ENCODE measurements around the gene TRIO. TPM values are rescaled to one million over a fixed set of nuclear protein-coding genes. Genes with fewer than 3 reads are reported as not detected.

Gene TRIO
- total RNA-seq, 4 donors from 2014 or later = 186 to 388 (median 285) TPM

DNA sequence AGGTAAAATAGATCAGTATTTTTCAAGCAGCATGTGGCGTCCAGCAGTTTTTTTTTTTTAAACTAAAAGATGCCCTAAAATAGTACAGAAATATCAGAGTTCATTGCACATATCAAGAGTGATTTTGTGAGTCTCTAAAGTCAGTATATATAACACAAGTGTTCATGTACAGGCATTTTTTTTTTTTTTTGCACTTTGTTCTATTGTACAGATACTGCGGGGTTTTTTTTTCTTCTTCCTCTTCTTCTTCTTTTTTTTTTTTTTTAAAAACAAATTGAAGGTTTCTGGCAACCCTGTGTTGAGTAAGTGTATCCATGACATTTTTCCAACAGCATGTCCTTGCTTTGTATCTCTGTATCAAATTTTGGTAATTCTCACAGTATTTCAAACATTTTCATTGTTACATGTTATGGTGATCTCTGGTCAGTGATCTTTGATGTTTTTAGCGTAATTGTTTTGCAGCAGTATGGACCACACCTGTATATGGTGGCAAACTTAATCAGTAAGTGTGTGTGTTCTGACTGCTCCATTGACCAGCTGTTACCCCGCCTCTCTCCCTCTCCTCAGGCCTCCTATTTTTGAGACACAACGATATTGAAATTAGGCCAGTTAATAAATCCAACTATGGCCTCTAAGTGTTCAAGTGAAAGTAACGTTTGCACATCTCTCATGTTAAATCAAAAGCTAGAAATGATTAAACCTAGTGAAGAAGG, 76.8 kb downstream of the TRIO start:
- peak overlapping the region; percentile 70 to 89 (median 84) for H3K27ac ChIP-seq
- H3K4me1 ChIP-seq = peaks cover 57 to 93% (median 70%) of the 10 kb centered on the region in 4 donors
- H3K27me3 ChIP-seq = no peaks in the 10 kb centered on the region
- 38 to 42% methylated on average over 6 of the region's 6 CpGs for WGBS, 2 donors (ENCODE audit: low coverage in 1 of 2)
- TF ChIP-seq, protein P1, sequence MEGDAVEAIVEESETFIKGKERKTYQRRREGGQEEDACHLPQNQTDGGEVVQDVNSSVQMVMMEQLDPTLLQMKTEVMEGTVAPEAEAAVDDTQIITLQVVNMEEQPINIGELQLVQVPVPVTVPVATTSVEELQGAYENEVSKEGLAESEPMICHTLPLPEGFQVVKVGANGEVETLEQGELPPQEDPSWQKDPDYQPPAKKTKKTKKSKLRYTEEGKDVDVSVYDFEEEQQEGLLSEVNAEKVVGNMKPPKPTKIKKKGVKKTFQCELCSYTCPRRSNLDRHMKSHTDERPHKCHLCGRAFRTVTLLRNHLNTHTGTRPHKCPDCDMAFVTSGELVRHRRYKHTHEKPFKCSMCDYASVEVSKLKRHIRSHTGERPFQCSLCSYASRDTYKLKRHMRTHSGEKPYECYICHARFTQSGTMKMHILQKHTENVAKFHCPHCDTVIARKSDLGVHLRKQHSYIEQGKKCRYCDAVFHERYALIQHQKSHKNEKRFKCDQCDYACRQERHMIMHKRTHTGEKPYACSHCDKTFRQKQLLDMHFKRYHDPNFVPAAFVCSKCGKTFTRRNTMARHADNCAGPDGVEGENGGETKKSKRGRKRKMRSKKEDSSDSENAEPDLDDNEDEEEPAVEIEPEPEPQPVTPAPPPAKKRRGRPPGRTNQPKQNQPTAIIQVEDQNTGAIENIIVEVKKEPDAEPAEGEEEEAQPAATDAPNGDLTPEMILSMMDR (IDR thresholded peaks at IDR 0.05) = no peak
- TF ChIP-seq EP300 (IDR thresholded peaks at IDR 0.05; ENCODE audit: low read depth) (no peak), POLR2AphosphoS5 (IDR thresholded peaks at IDR 0.05) (no peak), POLR2A (IDR thresholded peaks at IDR 0.05) (no peak)
- in situ Hi-C loops (cut with MboI; ENCODE audit: low pct_ligation_motif_present in 1 of 4, low pct_unique_long_range_greater_than_20kb in 1 of 4, low sequenced_read_pairs in 3 of 4) (no loop called here), intact Hi-C loops (cut with DNase I; ENCODE audit: low total_unique reads) (no loop called here)
- H3K36me3 ChIP-seq = no peaks in the 10 kb centered on the region
- DNase-seq = no peak
- no peak overlapping the region for H3K4me3 ChIP-seq
- H3K9me3 ChIP-seq = no peaks in the 10 kb centered on the region

DNA sequence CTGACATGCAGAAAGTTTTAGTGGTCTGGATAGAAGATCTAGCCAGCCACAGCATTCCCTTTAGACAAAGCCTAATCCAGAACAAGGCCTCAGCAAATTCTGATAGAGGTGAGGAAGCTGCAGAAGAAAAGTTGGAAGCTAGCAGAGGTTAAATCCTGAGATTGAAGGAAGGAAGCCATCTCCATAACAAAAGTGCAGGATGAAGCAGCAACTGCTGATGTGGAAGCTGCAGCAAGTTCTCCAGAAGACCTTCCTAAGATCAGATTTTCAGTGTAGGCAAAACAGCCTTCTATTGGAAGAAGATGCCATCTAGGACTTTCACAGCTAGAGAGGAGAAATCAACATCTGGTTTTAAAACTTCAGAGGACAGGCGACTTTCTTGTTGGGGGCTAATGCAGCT, 77.5 kb downstream of the TRIO start:
- Histone ChIP-seq H3K9me3 (no peaks in the 10 kb centered on the region), H3K27ac (peak overlapping the region; percentile 70 to 89 (median 84)), H3K27me3 (no peaks in the 10 kb centered on the region), H3K4me1 (peaks cover 57 to 86% (median 66%) of the 10 kb centered on the region in 4 donors), H3K36me3 (no peaks in the 10 kb centered on the region), H3K4me3 (no peak overlapping the region)
- DNase-seq = no peak
- intact Hi-C loops (cut with DNase I; ENCODE audit: low total_unique reads) (no loop called here), in situ Hi-C loops (cut with MboI; ENCODE audit: low pct_ligation_motif_present in 1 of 4, low pct_unique_long_range_greater_than_20kb in 1 of 4, low sequenced_read_pairs in 3 of 4) (no loop called here)
- WGBS, 2 donors (ENCODE audit: low coverage in 1 of 2) = 75 to 90% methylated on average over 1 of the region's 1 CpG
- TF ChIP-seq POLR2AphosphoS5 (IDR thresholded peaks at IDR 0.05) (no peak), EP300 (IDR thresholded peaks at IDR 0.05; ENCODE audit: low read depth) (no peak), POLR2A (IDR thresholded peaks at IDR 0.05) (no peak)
- TF ChIP-seq, protein P1 (IDR thresholded peaks at IDR 0.05) = no peak

DNA sequence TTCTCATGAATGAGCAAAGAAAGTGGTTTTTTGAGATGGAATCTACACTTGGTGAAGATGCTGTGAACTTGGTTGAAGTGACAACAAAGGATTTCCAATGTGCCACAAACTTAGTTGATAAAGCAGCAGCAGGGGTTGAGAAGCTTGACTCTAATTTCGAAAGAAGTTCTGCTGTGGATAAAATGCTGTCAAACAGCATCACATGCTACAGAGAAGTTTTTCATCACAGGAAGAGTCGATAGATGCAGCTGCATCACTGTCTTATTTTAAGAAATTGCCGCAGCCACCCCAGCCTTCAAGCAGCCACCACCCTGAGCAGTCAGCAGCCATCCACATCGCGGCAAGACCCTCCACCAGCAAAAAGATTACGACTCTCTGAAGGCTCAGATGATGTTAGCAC, 78.6 kb downstream of the TRIO start:
- Histone ChIP-seq H3K9me3 (no peaks in the 10 kb centered on the region), H3K4me1 (peaks cover 51 to 75% (median 58%) of the 10 kb centered on the region in 4 donors), H3K27ac (peak overlapping the region in 2 of 4 donors; percentile 82 to 89), H3K27me3 (no peaks in the 10 kb centered on the region), H3K36me3 (no peaks in the 10 kb centered on the region), H3K4me3 (no peak overlapping the region)
- intact Hi-C loops (cut with DNase I; ENCODE audit: low total_unique reads) (no loop called here), in situ Hi-C loops (cut with MboI; ENCODE audit: low pct_ligation_motif_present in 1 of 4, low pct_unique_long_range_greater_than_20kb in 1 of 4, low sequenced_read_pairs in 3 of 4) (no loop called here)
- WGBS, 2 donors (ENCODE audit: low coverage in 1 of 2) = 70 to 83% methylated on average over 6 of the region's 6 CpGs
- DNase-seq = no peak
- TF ChIP-seq, protein P1 (IDR thresholded peaks at IDR 0.05) = no peak
- no peak for TF ChIP-seq POLR2AphosphoS5 (IDR thresholded peaks at IDR 0.05)
- TF ChIP-seq EP300 (IDR thresholded peaks at IDR 0.05; ENCODE audit: low read depth) = no peak
- TF ChIP-seq POLR2A (IDR thresholded peaks at IDR 0.05) = no peak

DNA sequence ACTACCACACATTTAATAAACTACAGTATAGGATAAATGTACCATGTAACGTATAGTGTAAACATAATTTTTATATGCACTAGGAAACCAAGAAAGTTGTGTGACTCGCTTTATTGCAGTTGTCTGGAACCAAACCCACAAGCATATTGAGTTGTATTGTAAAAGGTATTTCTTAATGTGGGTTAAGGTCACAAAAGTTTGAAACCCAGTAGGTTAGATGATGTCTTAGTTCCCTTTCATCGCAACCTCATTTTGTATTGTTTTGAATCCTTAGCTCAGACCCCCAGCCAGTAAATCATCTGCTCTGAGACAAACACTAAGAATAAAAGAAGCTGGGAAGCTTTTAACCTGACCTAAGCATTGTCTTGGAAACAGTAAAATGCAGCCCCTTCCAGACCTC, 79.1 kb downstream of the TRIO start:
- WGBS, 2 donors (ENCODE audit: low coverage in 1 of 2) = 71 to 77% methylated on average over 3 of the region's 3 CpGs
- Histone ChIP-seq H3K27me3 (no peaks in the 10 kb centered on the region), H3K9me3 (no peaks in the 10 kb centered on the region), H3K4me3 (no peak overlapping the region), H3K27ac (peak overlapping the region in 3 of 4 donors; percentile 14 to 89 (median 32)), H3K36me3 (no peaks in the 10 kb centered on the region), H3K4me1 (peaks cover 48 to 74% (median 56%) of the 10 kb centered on the region in 4 donors)
- in situ Hi-C loops (cut with MboI; ENCODE audit: low pct_ligation_motif_present in 1 of 4, low pct_unique_long_range_greater_than_20kb in 1 of 4, low sequenced_read_pairs in 3 of 4) = no loop called here
- intact Hi-C loops (cut with DNase I; ENCODE audit: low total_unique reads) = no loop called here
- TF ChIP-seq, protein P1 (IDR thresholded peaks at IDR 0.05) = no peak
- TF ChIP-seq EP300 (IDR thresholded peaks at IDR 0.05; ENCODE audit: low read depth) = no peak
- TF ChIP-seq POLR2A (IDR thresholded peaks at IDR 0.05) = no peak
- TF ChIP-seq POLR2AphosphoS5 (IDR thresholded peaks at IDR 0.05) = no peak
- no peak for DNase-seq

All from transverse colon (tissue), 4 donors.